ENCODE measurements around the gene ARID3C.

Gene ARID3C

GRCh38 chr9:34589636-34590380, 39.1 kb downstream of the ARID3C start, which contains the start of gene CNTFR (continued):
- TF ChIP-seq, protein P1, sequence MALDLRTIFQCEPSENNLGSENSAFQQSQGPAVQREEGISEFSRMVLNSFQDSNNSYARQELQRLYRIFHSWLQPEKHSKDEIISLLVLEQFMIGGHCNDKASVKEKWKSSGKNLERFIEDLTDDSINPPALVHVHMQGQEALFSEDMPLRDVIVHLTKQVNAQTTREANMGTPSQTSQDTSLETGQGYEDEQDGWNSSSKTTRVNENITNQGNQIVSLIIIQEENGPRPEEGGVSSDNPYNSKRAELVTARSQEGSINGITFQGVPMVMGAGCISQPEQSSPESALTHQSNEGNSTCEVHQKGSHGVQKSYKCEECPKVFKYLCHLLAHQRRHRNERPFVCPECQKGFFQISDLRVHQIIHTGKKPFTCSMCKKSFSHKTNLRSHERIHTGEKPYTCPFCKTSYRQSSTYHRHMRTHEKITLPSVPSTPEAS (tag by site-specific recombination; IDR thresholded peaks at IDR 0.05): peak; percentile 69; the same call in 1 of the 2 replicates
- no peak for TF ChIP-seq ZSCAN23 (tag by site-specific recombination; IDR thresholded peaks at IDR 0.05)
- TF ChIP-seq ZNF140 (tag by site-specific recombination; IDR thresholded peaks at IDR 0.05): no peak
- no peak for TF ChIP-seq SP3 (tag by site-specific recombination; IDR thresholded peaks at IDR 0.05)
- TF ChIP-seq GLIS1 (tag by site-specific recombination; IDR thresholded peaks at IDR 0.05): peak; percentile 49
- no peak for TF ChIP-seq GFI1B (tag by site-specific recombination; IDR thresholded peaks at IDR 0.05)
- TF ChIP-seq, protein P2, sequence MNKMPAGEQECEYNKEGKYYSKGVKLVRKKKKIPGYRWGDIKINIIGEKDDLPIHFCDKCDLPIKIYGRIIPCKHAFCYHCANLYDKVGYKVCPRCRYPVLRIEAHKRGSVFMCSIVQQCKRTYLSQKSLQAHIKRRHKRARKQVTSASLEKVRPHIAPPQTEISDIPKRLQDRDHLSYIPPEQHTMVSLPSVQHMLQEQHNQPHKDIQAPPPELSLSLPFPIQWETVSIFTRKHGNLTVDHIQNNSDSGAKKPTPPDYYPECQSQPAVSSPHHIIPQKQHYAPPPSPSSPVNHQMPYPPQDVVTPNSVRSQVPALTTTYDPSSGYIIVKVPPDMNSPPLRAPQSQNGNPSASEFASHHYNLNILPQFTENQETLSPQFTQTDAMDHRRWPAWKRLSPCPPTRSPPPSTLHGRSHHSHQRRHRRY (tag by site-specific recombination; IDR thresholded peaks at IDR 0.05): no peak
- TF ChIP-seq ZBTB1 (tag by site-specific recombination; IDR thresholded peaks at IDR 0.05): no peak
- no peak for TF ChIP-seq HOXC10 (CRISPR knock-in tag; IDR thresholded peaks at IDR 0.05)
- TF ChIP-seq, protein P3, sequence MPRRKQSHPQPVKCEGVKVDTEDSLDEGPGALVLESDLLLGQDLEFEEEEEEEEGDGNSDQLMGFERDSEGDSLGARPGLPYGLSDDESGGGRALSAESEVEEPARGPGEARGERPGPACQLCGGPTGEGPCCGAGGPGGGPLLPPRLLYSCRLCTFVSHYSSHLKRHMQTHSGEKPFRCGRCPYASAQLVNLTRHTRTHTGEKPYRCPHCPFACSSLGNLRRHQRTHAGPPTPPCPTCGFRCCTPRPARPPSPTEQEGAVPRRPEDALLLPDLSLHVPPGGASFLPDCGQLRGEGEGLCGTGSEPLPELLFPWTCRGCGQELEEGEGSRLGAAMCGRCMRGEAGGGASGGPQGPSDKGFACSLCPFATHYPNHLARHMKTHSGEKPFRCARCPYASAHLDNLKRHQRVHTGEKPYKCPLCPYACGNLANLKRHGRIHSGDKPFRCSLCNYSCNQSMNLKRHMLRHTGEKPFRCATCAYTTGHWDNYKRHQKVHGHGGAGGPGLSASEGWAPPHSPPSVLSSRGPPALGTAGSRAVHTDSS (tag by site-specific recombination; IDR thresholded peaks at IDR 0.05): no peak
- TF ChIP-seq ZNF23 (tag by site-specific recombination; IDR thresholded peaks at IDR 0.05; ENCODE audit: borderline replicate concordance): no peak
- TF ChIP-seq ZNF394 (tag by site-specific recombination; IDR thresholded peaks at IDR 0.05; ENCODE audit: borderline replicate concordance): no peak
- no peak for TF ChIP-seq BCL11B (tag by site-specific recombination; IDR thresholded peaks at IDR 0.05; ENCODE audit: low read depth)
- TF ChIP-seq ZNF211 (tag by site-specific recombination; IDR thresholded peaks at IDR 0.05; ENCODE audit: low read depth): no peak
- TF ChIP-seq SCRT2 (tag by site-specific recombination; IDR thresholded peaks at IDR 0.05): no peak
- no peak for TF ChIP-seq ZBTB48 (tag by site-specific recombination; IDR thresholded peaks at IDR 0.05)
- TF ChIP-seq KLF10 (tag by site-specific recombination; IDR thresholded peaks at IDR 0.05): no peak
- TF ChIP-seq ZNF184 (tag by site-specific recombination; IDR thresholded peaks at IDR 0.05): no peak
- TF ChIP-seq FEZF1 (tag by site-specific recombination; IDR thresholded peaks at IDR 0.05): no peak
- no peak for TF ChIP-seq ZNF677 (tag by site-specific recombination; IDR thresholded peaks at IDR 0.05)
- 0 out of 2 replicates have a peak, but pooled peaks have one; percentile 13 for TF ChIP-seq ZIC2 (tag by site-specific recombination; IDR thresholded peaks at IDR 0.05)
- TF ChIP-seq, protein P4, sequence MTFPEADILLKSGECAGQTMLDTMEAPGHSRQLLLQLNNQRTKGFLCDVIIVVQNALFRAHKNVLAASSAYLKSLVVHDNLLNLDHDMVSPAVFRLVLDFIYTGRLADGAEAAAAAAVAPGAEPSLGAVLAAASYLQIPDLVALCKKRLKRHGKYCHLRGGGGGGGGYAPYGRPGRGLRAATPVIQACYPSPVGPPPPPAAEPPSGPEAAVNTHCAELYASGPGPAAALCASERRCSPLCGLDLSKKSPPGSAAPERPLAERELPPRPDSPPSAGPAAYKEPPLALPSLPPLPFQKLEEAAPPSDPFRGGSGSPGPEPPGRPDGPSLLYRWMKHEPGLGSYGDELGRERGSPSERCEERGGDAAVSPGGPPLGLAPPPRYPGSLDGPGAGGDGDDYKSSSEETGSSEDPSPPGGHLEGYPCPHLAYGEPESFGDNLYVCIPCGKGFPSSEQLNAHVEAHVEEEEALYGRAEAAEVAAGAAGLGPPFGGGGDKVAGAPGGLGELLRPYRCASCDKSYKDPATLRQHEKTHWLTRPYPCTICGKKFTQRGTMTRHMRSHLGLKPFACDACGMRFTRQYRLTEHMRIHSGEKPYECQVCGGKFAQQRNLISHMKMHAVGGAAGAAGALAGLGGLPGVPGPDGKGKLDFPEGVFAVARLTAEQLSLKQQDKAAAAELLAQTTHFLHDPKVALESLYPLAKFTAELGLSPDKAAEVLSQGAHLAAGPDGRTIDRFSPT (tag by site-specific recombination; IDR thresholded peaks at IDR 0.05): peak; percentile 54; the same call in 1 of the 2 replicates
- TF ChIP-seq ZNF792 (tag by site-specific recombination; IDR thresholded peaks at IDR 0.05): no peak
- TF ChIP-seq, protein P5, sequence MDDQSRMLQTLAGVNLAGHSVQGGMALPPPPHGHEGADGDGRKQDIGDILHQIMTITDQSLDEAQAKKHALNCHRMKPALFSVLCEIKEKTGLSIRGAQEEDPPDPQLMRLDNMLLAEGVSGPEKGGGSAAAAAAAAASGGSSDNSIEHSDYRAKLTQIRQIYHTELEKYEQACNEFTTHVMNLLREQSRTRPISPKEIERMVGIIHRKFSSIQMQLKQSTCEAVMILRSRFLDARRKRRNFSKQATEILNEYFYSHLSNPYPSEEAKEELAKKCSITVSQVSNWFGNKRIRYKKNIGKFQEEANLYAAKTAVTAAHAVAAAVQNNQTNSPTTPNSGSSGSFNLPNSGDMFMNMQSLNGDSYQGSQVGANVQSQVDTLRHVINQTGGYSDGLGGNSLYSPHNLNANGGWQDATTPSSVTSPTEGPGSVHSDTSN (CRISPR knock-in tag; IDR thresholded peaks at IDR 0.05): no peak
- no peak for TF ChIP-seq ZNF121 (tag by site-specific recombination; IDR thresholded peaks at IDR 0.05)
- no peak for TF ChIP-seq ZNF26 (tag by site-specific recombination; IDR thresholded peaks at IDR 0.05)
- no peak for TF ChIP-seq ZNF302 (tag by site-specific recombination; IDR thresholded peaks at IDR 0.05; ENCODE audit: low read depth)
- no peak for TF ChIP-seq KLF16 (tag by site-specific recombination; IDR thresholded peaks at IDR 0.05)
- TF ChIP-seq ZNF354C (tag by site-specific recombination; IDR thresholded peaks at IDR 0.05; ENCODE audit: borderline replicate concordance, low read depth): no peak
- TF ChIP-seq ZNF837 (tag by site-specific recombination; IDR thresholded peaks at IDR 0.05): no peak
